GM12801 (cell line): ENCODE measurements around the gene RFK.

ENCODE experiments used
- TF ChIP-seq, protein P1 (sequence below): IDR thresholded peaks from one replicate; pipeline ENCODE4 v1.5.1; 2011; ENCODE audit warnings: control low read depth; ENCODE audit not compliant: insufficient read length; ENCODE audit errors: extremely low read depth

RFK gene

GRCh38 chr9:76415154-76415553, 20.9 kb upstream of the RFK start:
- TF ChIP-seq, protein P1, sequence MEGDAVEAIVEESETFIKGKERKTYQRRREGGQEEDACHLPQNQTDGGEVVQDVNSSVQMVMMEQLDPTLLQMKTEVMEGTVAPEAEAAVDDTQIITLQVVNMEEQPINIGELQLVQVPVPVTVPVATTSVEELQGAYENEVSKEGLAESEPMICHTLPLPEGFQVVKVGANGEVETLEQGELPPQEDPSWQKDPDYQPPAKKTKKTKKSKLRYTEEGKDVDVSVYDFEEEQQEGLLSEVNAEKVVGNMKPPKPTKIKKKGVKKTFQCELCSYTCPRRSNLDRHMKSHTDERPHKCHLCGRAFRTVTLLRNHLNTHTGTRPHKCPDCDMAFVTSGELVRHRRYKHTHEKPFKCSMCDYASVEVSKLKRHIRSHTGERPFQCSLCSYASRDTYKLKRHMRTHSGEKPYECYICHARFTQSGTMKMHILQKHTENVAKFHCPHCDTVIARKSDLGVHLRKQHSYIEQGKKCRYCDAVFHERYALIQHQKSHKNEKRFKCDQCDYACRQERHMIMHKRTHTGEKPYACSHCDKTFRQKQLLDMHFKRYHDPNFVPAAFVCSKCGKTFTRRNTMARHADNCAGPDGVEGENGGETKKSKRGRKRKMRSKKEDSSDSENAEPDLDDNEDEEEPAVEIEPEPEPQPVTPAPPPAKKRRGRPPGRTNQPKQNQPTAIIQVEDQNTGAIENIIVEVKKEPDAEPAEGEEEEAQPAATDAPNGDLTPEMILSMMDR = no peak

DNA sequence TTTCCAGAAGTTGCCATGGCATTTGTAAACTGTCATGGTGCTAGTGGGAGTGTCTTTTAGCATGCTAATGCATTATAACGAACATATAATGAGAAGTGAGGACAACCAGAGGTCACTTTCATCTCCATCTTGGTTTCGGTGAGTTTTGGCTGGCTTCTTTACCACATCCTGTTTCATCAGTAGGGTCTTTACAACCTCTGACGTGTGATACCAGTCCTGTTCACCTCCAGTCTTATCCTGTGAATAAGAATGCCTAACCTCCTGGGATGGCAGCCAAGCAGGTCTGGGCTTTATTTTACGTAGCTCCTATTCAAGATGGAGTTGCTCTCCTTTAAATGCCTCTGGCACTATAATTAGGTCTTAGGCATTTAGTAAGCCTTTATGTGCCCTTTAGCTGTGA, 20.4 kb upstream of the RFK start:
- TF ChIP-seq, protein P1 = no peak

DNA sequence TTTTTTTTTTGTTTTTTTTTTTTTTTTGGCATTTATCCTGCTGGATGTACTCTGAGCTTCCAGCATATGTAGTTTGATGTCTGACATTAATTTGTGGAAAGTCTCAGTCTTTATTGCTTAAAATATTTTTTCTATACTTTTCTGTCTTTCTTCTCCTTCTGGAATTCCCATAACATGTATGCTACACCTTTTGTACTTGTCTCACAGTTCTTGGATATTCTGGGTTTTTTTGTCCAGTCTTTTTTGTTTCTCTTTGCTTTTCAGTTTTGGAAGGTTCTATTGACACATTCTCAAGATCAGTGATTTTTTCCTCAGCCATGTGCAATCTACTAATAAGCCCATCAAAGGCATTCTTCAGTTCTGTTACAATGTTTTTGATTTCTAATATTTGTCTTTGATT, 19.4 kb upstream of the RFK start:
- TF ChIP-seq, protein P1 = no peak

DNA sequence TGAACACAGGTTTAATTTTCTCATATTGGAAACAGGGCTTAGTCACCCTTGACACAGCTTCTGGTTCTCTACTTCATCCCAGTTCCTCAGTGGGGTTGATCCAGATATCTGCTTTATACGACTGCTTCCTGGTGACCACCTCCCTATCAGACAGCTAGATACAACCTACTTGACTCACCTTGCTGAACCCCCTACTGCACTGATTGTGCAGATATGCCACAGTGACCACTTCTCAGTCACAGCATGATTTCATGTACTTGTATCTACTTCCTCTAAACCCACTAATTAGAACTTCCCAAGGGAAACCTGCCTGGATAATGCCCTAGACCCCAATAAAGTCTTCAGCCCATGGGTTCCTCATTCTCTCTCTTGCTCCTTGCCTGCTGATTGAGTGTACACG, 18.4 kb upstream of the RFK start:
- TF ChIP-seq, protein P1 = no peak

- TF ChIP-seq, protein P1 = no peak
Observed at GRCh38 chr9:76405868-76406267, 11.6 kb upstream of the RFK start.

DNA sequence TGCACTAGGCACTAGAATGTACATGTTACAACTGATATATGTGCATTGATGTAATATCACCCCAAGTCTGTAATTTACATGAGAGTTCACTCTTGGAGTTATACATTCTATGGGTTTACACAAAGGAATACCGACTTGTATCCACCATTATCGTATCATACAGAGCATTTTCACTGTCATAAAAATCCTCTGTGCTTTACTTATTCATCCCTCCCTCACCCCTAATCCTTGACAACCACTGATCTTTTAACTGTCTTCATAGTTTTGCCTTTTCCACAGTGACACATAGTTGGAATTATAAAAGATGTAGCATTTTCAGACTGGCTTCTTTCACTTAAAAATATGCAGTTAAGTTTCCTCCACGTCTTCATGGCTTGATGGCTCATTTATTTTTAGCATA, 11.1 kb upstream of the RFK start:
- TF ChIP-seq, protein P1 = no peak

DNA sequence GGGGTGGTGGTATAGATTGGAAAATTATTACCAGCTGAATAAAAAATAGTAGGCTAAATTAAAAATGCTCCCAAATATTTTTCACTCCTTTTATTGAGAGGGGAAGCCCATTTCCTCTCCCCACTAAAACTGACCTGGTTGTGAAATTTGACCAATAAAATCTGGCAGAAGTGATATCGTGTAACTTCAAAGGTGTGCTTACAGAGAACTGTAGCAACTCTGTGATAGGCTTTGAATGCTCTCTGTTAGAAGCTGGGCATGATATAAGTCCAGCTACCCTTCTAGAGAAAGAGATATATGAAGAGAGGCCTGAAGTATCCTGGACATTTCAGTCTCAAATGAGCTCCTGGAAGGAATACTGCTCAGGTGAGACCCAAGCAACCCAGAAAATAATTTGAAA, 10.2 kb upstream of the RFK start:
- TF ChIP-seq, protein P1 = no peak

- TF ChIP-seq, protein P1 = no peak
Observed at GRCh38 chr9:76403352-76403751, 9.1 kb upstream of the RFK start.
